Skeletal muscle tissue (tissue), 4 donors: Measurements from ENCODE around the gene RBM19. TPM values are rescaled to one million over a fixed set of nuclear protein-coding genes. Genes with fewer than 3 reads are reported as not detected.

Experiments used
- H3K27ac ChIP-seq: one replicate; pipeline ENCODE4 v1.7.0; 2013; ENCODE audit warnings: mild to moderate bottlenecking, low read depth, low read length, inconsistent platforms
- H3K27me3 ChIP-seq, 3 donors: one replicate each; pipeline ENCODE4 v1.7.0; 2013; ENCODE audit warnings: low read length in 3 of 3; ENCODE audit not compliant: control insufficient read depth in 3 of 3, insufficient read depth in 3 of 3
- H3K36me3 ChIP-seq, 3 donors: one replicate each; pipeline ENCODE4 v1.7.0; 2013; ENCODE audit warnings: low read length in 3 of 3; ENCODE audit not compliant: control insufficient read depth in 3 of 3, insufficient read depth in 3 of 3
- H3K4me1 ChIP-seq, 3 donors: one replicate each; pipeline ENCODE4 v1.7.0; 2013; ENCODE audit warnings: low read length in 3 of 3, mild to moderate bottlenecking in 3 of 3; ENCODE audit not compliant: control insufficient read depth in 3 of 3, insufficient read depth in 3 of 3
- H3K4me3 ChIP-seq, 3 donors: one replicate each; pipeline ENCODE4 v1.7.0; 2013; ENCODE audit warnings: low read length in 3 of 3
- H3K9ac ChIP-seq, 3 donors: one replicate each; pipeline ENCODE4 v1.7.0; 2013; ENCODE audit warnings: low read length in 3 of 3, mild to moderate bottlenecking in 3 of 3, moderate library complexity in 2 of 3, low read depth in 1 of 3
- H3K9me3 ChIP-seq, 3 donors: one replicate each; pipeline ENCODE4 v1.7.0; 2013; ENCODE audit warnings: low read length in 3 of 3; ENCODE audit not compliant: control insufficient read depth in 3 of 3
- total RNA-seq: library from RNA; depleted of rRNA; stranded (reverse); fragments of >200 nt; gene quantifications from one replicate; pipeline ENCODE4 v1.2.3, GENCODE V29; 2014
- donor health status: Osteomylitis.

RBM19 gene
- total RNA-seq, 1 donor from 2014 or later = 12.5 TPM

- Histone ChIP-seq H3K27me3 (no peaks in the 10 kb centered on the region), H3K4me3 (no peak overlapping the region), H3K4me1 (peaks cover 0 to 3% (median 0%) of the 10 kb centered on the region in 3 donors), H3K27ac (no peak overlapping the region), H3K9me3 (no peaks in the 10 kb centered on the region), H3K36me3 (peaks cover 0 to 5% (median 0%) of the 10 kb centered on the region in 3 donors), H3K9ac (no peak overlapping the region)
Observed at GRCh38 chr12:113896841-113897240, 69.3 kb downstream of the RBM19 start.

GRCh38 chr12:113896194-113896593 lies 69.9 kb downstream of the RBM19 start:
- no peaks in the 10 kb centered on the region for H3K9me3 ChIP-seq
- no peak overlapping the region for H3K4me3 ChIP-seq
- no peak overlapping the region for H3K9ac ChIP-seq
- H3K36me3 ChIP-seq = peaks cover 0 to 5% (median 0%) of the 10 kb centered on the region in 3 donors
- peaks cover 0 to 3% (median 0%) of the 10 kb centered on the region in 3 donors for H3K4me1 ChIP-seq
- H3K27me3 ChIP-seq = no peaks in the 10 kb centered on the region
- H3K27ac ChIP-seq = no peak overlapping the region

GRCh38 chr12:113895176-113895575 lies 70.9 kb downstream of the RBM19 start:
- Histone ChIP-seq H3K4me1 (no peaks in the 10 kb centered on the region), H3K9ac (no peak overlapping the region), H3K27me3 (no peaks in the 10 kb centered on the region), H3K9me3 (no peaks in the 10 kb centered on the region), H3K4me3 (no peak overlapping the region), H3K36me3 (peaks cover 0 to 5% (median 0%) of the 10 kb centered on the region in 3 donors), H3K27ac (no peak overlapping the region)

GRCh38 chr12:113894697-113895096 lies 71.4 kb downstream of the RBM19 start:
- no peak overlapping the region for H3K27ac ChIP-seq
- no peaks in the 10 kb centered on the region for H3K27me3 ChIP-seq
- H3K36me3 ChIP-seq = peaks cover 0 to 5% (median 0%) of the 10 kb centered on the region in 3 donors
- no peaks in the 10 kb centered on the region for H3K4me1 ChIP-seq
- no peak overlapping the region for H3K4me3 ChIP-seq
- no peaks in the 10 kb centered on the region for H3K9me3 ChIP-seq
- H3K9ac ChIP-seq = no peak overlapping the region

GRCh38 chr12:113893221-113893620 lies 72.9 kb downstream of the RBM19 start:
- H3K27ac ChIP-seq = no peak overlapping the region
- peaks cover 0 to 5% (median 0%) of the 10 kb centered on the region in 3 donors for H3K36me3 ChIP-seq
- H3K9me3 ChIP-seq = no peaks in the 10 kb centered on the region
- H3K9ac ChIP-seq = no peak overlapping the region
- H3K27me3 ChIP-seq = no peaks in the 10 kb centered on the region
- H3K4me3 ChIP-seq = no peak overlapping the region
- no peaks in the 10 kb centered on the region for H3K4me1 ChIP-seq

GRCh38 chr12:113892556-113892955 lies 73.6 kb downstream of the RBM19 start:
- peaks cover 0 to 5% (median 0%) of the 10 kb centered on the region in 3 donors for H3K36me3 ChIP-seq
- H3K9ac ChIP-seq = no peak overlapping the region
- H3K4me3 ChIP-seq = no peak overlapping the region
- no peaks in the 10 kb centered on the region for H3K27me3 ChIP-seq
- no peaks in the 10 kb centered on the region for H3K4me1 ChIP-seq
- no peaks in the 10 kb centered on the region for H3K9me3 ChIP-seq
- no peak overlapping the region for H3K27ac ChIP-seq

- Histone ChIP-seq H3K9me3 (no peaks in the 10 kb centered on the region), H3K27me3 (no peaks in the 10 kb centered on the region), H3K27ac (no peak overlapping the region), H3K4me3 (no peak overlapping the region), H3K9ac (no peak overlapping the region), H3K4me1 (no peaks in the 10 kb centered on the region), H3K36me3 (peaks cover 0 to 5% (median 0%) of the 10 kb centered on the region in 3 donors)
Observed at GRCh38 chr12:113891739-113892520, 74.2 kb downstream of the RBM19 start.

- Histone ChIP-seq H3K27ac (no peak overlapping the region), H3K9ac (no peak overlapping the region), H3K9me3 (no peaks in the 10 kb centered on the region), H3K4me3 (no peak overlapping the region), H3K27me3 (no peaks in the 10 kb centered on the region), H3K4me1 (no peaks in the 10 kb centered on the region), H3K36me3 (peaks cover 0 to 10% (median 0%) of the 10 kb centered on the region in 3 donors)
Observed at GRCh38 chr12:113891167-113891692, 74.9 kb downstream of the RBM19 start.

- H3K4me3 ChIP-seq = peak overlapping the region in 1 of 3 donors; percentile 38
- no peaks in the 10 kb centered on the region for H3K27me3 ChIP-seq
- H3K4me1 ChIP-seq = no peaks in the 10 kb centered on the region
- no peak overlapping the region for H3K9ac ChIP-seq
- H3K27ac ChIP-seq = no peak overlapping the region
- H3K9me3 ChIP-seq = no peaks in the 10 kb centered on the region
- H3K36me3 ChIP-seq = peaks cover 0 to 6% (median 0%) of the 10 kb centered on the region in 3 donors
Observed at GRCh38 chr12:113889891-113890581, 76.1 kb downstream of the RBM19 start.

GRCh38 chr12:113889076-113889475 lies 77.0 kb downstream of the RBM19 start:
- peaks cover 0 to 6% (median 0%) of the 10 kb centered on the region in 3 donors for H3K36me3 ChIP-seq
- H3K9ac ChIP-seq = no peak overlapping the region
- H3K9me3 ChIP-seq = no peaks in the 10 kb centered on the region
- no peak overlapping the region for H3K27ac ChIP-seq
- no peak overlapping the region for H3K4me3 ChIP-seq
- H3K27me3 ChIP-seq = no peaks in the 10 kb centered on the region
- H3K4me1 ChIP-seq = no peaks in the 10 kb centered on the region
